ENCODE data around the gene CCDC88C. TPM values are rescaled to one million over a fixed set of nuclear protein-coding genes. Genes with fewer than 3 reads are reported as not detected.

CCDC88C gene
- total RNA-seq, 1 donor from 2014 or later: 68.0 TPM

- Mint-ChIP-seq H3K4me3 (ENCODE audit: unreplicated experiment) (no peak overlapping the region), H3K9me3 (ENCODE audit: unreplicated experiment) (no peaks in the 10 kb centered on the region), H3K36me3 (ENCODE audit: unreplicated experiment) (peaks cover 17% of the 10 kb centered on the region), H3K4me1 (ENCODE audit: low read depth, unreplicated experiment) (no peaks in the 10 kb centered on the region), H3K27ac (ENCODE audit: unreplicated experiment) (no peak overlapping the region), H3K27me3 (ENCODE audit: unreplicated experiment) (peaks cover 10% of the 10 kb centered on the region)
- DNase-seq: no peak
- no peak for TF ChIP-seq CTCF (IDR thresholded peaks at IDR 0.05; ENCODE audit: partially characterized antibody, unreplicated experiment)
Measured at GRCh38 chr14:91233936-91234790, 183.5 kb downstream of the CCDC88C start.

- Mint-ChIP-seq H3K9me3 (ENCODE audit: unreplicated experiment) (no peaks in the 10 kb centered on the region), H3K36me3 (ENCODE audit: unreplicated experiment) (peaks cover 17% of the 10 kb centered on the region), H3K4me1 (ENCODE audit: low read depth, unreplicated experiment) (no peaks in the 10 kb centered on the region), H3K27ac (ENCODE audit: unreplicated experiment) (no peak overlapping the region), H3K4me3 (ENCODE audit: unreplicated experiment) (no peak overlapping the region), H3K27me3 (ENCODE audit: unreplicated experiment) (peaks cover 10% of the 10 kb centered on the region)
- DNase-seq: no peak
- no peak for TF ChIP-seq CTCF (IDR thresholded peaks at IDR 0.05; ENCODE audit: partially characterized antibody, unreplicated experiment)
Measured at GRCh38 chr14:91232603-91233002, 185.0 kb downstream of the CCDC88C start.

GRCh38 chr14:91232052-91232451, 185.6 kb downstream of the CCDC88C start:
- TF ChIP-seq CTCF (IDR thresholded peaks at IDR 0.05; ENCODE audit: partially characterized antibody, unreplicated experiment): no peak
- no peak for DNase-seq
- Mint-ChIP-seq H3K36me3 (ENCODE audit: unreplicated experiment) (peaks cover 17% of the 10 kb centered on the region), H3K4me3 (ENCODE audit: unreplicated experiment) (no peak overlapping the region), H3K27ac (ENCODE audit: unreplicated experiment) (no peak overlapping the region), H3K9me3 (ENCODE audit: unreplicated experiment) (no peaks in the 10 kb centered on the region), H3K4me1 (ENCODE audit: low read depth, unreplicated experiment) (no peaks in the 10 kb centered on the region), H3K27me3 (ENCODE audit: unreplicated experiment) (peaks cover 7% of the 10 kb centered on the region)

- H3K4me1 Mint-ChIP-seq (ENCODE audit: low read depth, unreplicated experiment): no peaks in the 10 kb centered on the region
- H3K4me3 Mint-ChIP-seq (ENCODE audit: unreplicated experiment): no peak overlapping the region
- no peak for TF ChIP-seq CTCF (IDR thresholded peaks at IDR 0.05; ENCODE audit: partially characterized antibody, unreplicated experiment)
- no peak overlapping the region for H3K27ac Mint-ChIP-seq (ENCODE audit: unreplicated experiment)
- no peak for DNase-seq
- H3K27me3 Mint-ChIP-seq (ENCODE audit: unreplicated experiment): peaks cover 7% of the 10 kb centered on the region
- no peaks in the 10 kb centered on the region for H3K9me3 Mint-ChIP-seq (ENCODE audit: unreplicated experiment)
- H3K36me3 Mint-ChIP-seq (ENCODE audit: unreplicated experiment): peaks cover 17% of the 10 kb centered on the region
Measured at GRCh38 chr14:91231446-91231845, 186.2 kb downstream of the CCDC88C start.

GRCh38 chr14:91230397-91231035, 187.1 kb downstream of the CCDC88C start:
- peaks cover 7% of the 10 kb centered on the region for H3K27me3 Mint-ChIP-seq (ENCODE audit: unreplicated experiment)
- no peak overlapping the region for H3K27ac Mint-ChIP-seq (ENCODE audit: unreplicated experiment)
- no peaks in the 10 kb centered on the region for H3K9me3 Mint-ChIP-seq (ENCODE audit: unreplicated experiment)
- H3K4me1 Mint-ChIP-seq (ENCODE audit: low read depth, unreplicated experiment): no peaks in the 10 kb centered on the region
- DNase-seq: no peak
- H3K4me3 Mint-ChIP-seq (ENCODE audit: unreplicated experiment): no peak overlapping the region
- H3K36me3 Mint-ChIP-seq (ENCODE audit: unreplicated experiment): peaks cover 17% of the 10 kb centered on the region
- no peak for TF ChIP-seq CTCF (IDR thresholded peaks at IDR 0.05; ENCODE audit: partially characterized antibody, unreplicated experiment)

Data from glutamatergic neuron (in vitro differentiated cells).